Spleen (tissue), 11 donors: ENCODE results near the gene AGMO. TPM values are rescaled to one million over a fixed set of nuclear protein-coding genes. Genes with fewer than 3 reads are reported as not detected.
"Not testable (repeated sequence)": the region's sequence is repeated elsewhere in the genome, so short reads cannot be mapped to it uniquely, and the experiment has no call there.

ENCODE experiments used
- DNase-seq: peaks from one replicate; pipeline ENCODE4 v3.0.0-alpha.2; 2020
- H3K27ac ChIP-seq, 8 donors: fragments of 200-600 bp; sonication (generic) in 7 of 8; 1 replicate in 4 of 8; 2 replicates in 4 of 8; pipeline versions ENCODE4 v1.5.0 to v1.8.0; 2016 to 2021; ENCODE audit warnings: inconsistent platforms in 4 of 8, mild to moderate bottlenecking in 4 of 8, moderate library complexity in 1 of 8
- H3K27me3 ChIP-seq, 7 donors: fragments of 200-600 bp; sonication (generic) in 6 of 7; replicated peaks in 1 of 7; 1 replicate in 4 of 7; 2 replicates in 3 of 7; pipeline versions ENCODE4 v1.5.0 to v1.8.0; 2016 to 2021; ENCODE audit warnings: inconsistent platforms in 3 of 7, mild to moderate bottlenecking in 1 of 7
- H3K36me3 ChIP-seq, 6 donors: fragments of 200-600 bp; sonication (generic) in 5 of 6; 1 replicate in 4 of 6; 2 replicates in 2 of 6; pipeline versions ENCODE4 v1.5.0 to v1.8.0; 2016 to 2021; ENCODE audit warnings: inconsistent platforms in 2 of 6
- H3K4me1 ChIP-seq, 6 donors: fragments of 200-600 bp; sonication (generic) in 5 of 6; 1 replicate in 3 of 6; 2 replicates in 3 of 6; pipeline versions ENCODE4 v1.5.0 to v1.8.0; 2016 to 2021; ENCODE audit warnings: inconsistent platforms in 3 of 6
- H3K4me3 ChIP-seq, 8 donors: fragments of 200-600 bp; sonication (generic) in 7 of 8; 1 replicate in 4 of 8; 2 replicates in 4 of 8; pipeline versions ENCODE4 v1.5.0 to v1.8.0; 2016 to 2021; ENCODE audit warnings: inconsistent platforms in 4 of 8, mild to moderate bottlenecking in 4 of 8, moderate library complexity in 2 of 8
- H3K9me3 ChIP-seq, 8 donors: fragments of 200-600 bp; sonication (generic) in 7 of 8; 1 replicate in 4 of 8; 2 replicates in 4 of 8; pipeline versions ENCODE4 v1.5.0 to v1.8.0; 2016 to 2021; ENCODE audit warnings: inconsistent platforms in 4 of 8
- POLR2A ChIP-seq, 3 donors: fragments of 450-650 bp; IDR thresholded peaks; one replicate each; pipeline ENCODE4 v1.5.1; 2017; ENCODE audit warnings: antibody characterized with exemption in 3 of 3, mild to moderate bottlenecking in 1 of 3
- POLR2AphosphoS5 ChIP-seq, 3 donors: sonication (generic); formaldehyde crosslinking; IDR thresholded peaks; one replicate each; pipeline ENCODE4 v1.5.1; 2017; ENCODE audit warnings: antibody characterized with exemption in 3 of 3
- WGBS, 5 donors: extraction: QIAGEN DNeasy Blood & Tissue Kit in 3 of 5; methylation state at CpG; one replicate each; pipeline versions ENCODE4 v1.1.5 to v1.1.7; 2013 to 2018; 5-methylcytosine and 5-hydroxymethylcytosine counted together
- intact Hi-C: fragments of 100-400 bp; cut with DNase I; formaldehyde crosslinking; loops from one replicate; pipeline ENCODE4 v1.15.0; 2023; ENCODE audit warnings: low total_unique reads
- polyA plus RNA-seq, 3 donors: library from polyadenylated mRNA; stranded (reverse); fragments of 200-250 nt; gene quantifications; one replicate each; pipeline ENCODE4 v1.2.1, GENCODE V29; 2013
- total RNA-seq, 7 donors: library from RNA; depleted of rRNA in 3 of 7; stranded (reverse); fragments of >200 nt in 3 of 7; fragmentation: NEBNext Ultra II Directional in 4 of 7; extraction: Animal tissue kit (Norgen Biotek cat#: 25700) in 4 of 7; gene quantifications; one replicate each; pipeline versions ENCODE4 v1.1.0 to v1.2.1, GENCODE V29; 2016 to 2021
- TF ChIP-seq, protein P1 (sequence below), 11 experiments: fragments of 200-600 bp in 7 of 11; fragments of 450-650 bp in 4 of 11; sonication (generic) in 4 of 11; IDR thresholded peaks in 8 of 11; conservative IDR thresholded peaks in 3 of 11; 1 replicate in 7 of 11; 2 replicates in 4 of 11; pipeline versions ENCODE4 v1.4.0 to v1.8.0; 2016 to 2021; ENCODE audit warnings: antibody characterized with exemption in 11 of 11, inconsistent platforms in 4 of 11, mild to moderate bottlenecking in 1 of 11
- donor health status: healthy with polysubstance abuse.
- donor health status: DM: no; HTN: no; CAD: no; lungs with moderate emphysema.
- donor health status: DM: no; HTN: no; CAD: no.
- donor health status: Bipolar disorder and iron deficiency.
- donor health status: healthy.
- donor health status: DM: no; HTN: no; CAD: no.
- donor health status: DM: yes; HTN: yes; CAD: no.

The AGMO gene
- total and polyA plus RNA-seq, 10 donors: 0.02 to 0.03 (median 0.03) TPM; not detected in 7

DNA sequence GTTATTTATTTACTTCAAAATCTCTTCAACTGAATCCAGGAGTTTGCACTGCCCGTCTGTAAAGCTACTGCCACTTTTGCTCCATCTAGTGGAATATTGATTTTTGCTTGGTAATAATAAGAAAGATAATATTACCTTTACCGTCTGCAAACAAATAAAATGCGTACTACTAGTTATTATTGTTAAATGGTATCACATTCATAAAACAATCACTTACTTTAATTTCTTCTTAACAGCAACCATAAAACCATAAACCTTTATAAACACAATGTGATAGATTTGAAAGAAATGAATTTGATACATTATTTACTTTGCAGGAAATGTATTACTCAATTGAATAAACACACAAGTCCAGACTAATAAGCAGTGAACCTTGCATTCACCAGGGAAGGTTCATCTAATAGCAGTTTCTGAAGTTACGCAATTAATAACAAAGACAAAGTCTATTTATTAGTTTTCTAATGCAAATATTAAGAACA is 6.4 kb downstream of the AGMO start:
- intact Hi-C loops: no loop called here
- Histone ChIP-seq H3K4me3 (no peak overlapping the region), H3K4me1 (no peaks in the 10 kb centered on the region), H3K27me3 (no peaks in the 10 kb centered on the region), H3K9me3 (no peaks in the 10 kb centered on the region), H3K36me3 (no peaks in the 10 kb centered on the region), H3K27ac (no peak overlapping the region)
- 77 to 82% (median 77%) methylated on average over 4 of the region's 4 CpGs for WGBS, 5 donors
- TF ChIP-seq, protein P1, sequence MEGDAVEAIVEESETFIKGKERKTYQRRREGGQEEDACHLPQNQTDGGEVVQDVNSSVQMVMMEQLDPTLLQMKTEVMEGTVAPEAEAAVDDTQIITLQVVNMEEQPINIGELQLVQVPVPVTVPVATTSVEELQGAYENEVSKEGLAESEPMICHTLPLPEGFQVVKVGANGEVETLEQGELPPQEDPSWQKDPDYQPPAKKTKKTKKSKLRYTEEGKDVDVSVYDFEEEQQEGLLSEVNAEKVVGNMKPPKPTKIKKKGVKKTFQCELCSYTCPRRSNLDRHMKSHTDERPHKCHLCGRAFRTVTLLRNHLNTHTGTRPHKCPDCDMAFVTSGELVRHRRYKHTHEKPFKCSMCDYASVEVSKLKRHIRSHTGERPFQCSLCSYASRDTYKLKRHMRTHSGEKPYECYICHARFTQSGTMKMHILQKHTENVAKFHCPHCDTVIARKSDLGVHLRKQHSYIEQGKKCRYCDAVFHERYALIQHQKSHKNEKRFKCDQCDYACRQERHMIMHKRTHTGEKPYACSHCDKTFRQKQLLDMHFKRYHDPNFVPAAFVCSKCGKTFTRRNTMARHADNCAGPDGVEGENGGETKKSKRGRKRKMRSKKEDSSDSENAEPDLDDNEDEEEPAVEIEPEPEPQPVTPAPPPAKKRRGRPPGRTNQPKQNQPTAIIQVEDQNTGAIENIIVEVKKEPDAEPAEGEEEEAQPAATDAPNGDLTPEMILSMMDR (IDR thresholded peaks at IDR 0.05 in 8 of 11, conservative IDR thresholded peaks at IDR 0.05 in 3 of 11): no peak
- no peak for TF ChIP-seq POLR2A (IDR thresholded peaks at IDR 0.05)
- TF ChIP-seq POLR2AphosphoS5 (IDR thresholded peaks at IDR 0.05): no peak
- DNase-seq: no peak

DNA sequence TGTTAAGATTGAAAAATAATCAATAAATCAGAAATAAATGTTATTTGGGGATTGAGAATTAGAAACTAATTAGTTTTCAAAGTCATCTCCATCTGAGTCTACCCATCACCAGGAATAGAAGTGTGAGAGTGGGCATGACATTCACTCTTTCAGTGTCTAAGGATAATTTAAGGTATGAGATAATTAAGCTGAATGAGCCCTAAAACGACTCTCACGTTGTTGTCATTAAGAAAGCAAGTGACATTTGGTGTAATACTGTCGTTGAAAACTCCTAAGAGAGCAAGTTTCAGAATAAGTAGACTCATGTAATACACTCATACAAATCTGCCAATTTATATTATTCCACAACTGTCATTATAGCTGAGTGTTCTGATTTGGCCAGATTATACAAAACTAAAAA is 7.1 kb downstream of the AGMO start:
- no peak for DNase-seq
- Histone ChIP-seq H3K4me1 (no peaks in the 10 kb centered on the region), H3K27me3 (no peaks in the 10 kb centered on the region), H3K27ac (no peak overlapping the region), H3K4me3 (no peak overlapping the region), H3K9me3 (no peaks in the 10 kb centered on the region), H3K36me3 (no peaks in the 10 kb centered on the region)
- WGBS, 5 donors: 62 to 72% (median 66%) methylated on average over 3 of the region's 3 CpGs
- intact Hi-C loops: no loop called here
- TF ChIP-seq, protein P1 (IDR thresholded peaks at IDR 0.05 in 8 of 11, conservative IDR thresholded peaks at IDR 0.05 in 3 of 11): no peak

DNA sequence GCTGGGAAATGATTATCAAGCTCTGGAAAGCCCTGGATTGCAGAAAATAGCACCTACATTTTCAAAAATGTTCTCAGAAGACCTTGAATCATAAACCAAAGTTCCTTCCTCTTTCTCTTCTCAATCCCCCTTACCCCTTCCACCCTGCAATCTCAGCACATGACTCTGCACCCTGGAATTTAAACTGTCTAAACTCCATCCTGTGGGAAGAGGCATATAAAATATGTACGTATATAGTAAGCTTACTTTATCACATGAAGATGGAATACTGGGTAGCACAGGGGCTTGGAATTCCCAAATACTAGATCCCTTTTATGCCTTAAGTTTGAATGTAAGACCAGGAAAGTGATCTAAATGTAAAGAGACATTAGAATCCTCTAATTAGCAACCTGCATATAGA is 7.7 kb downstream of the AGMO start:
- WGBS, 5 donors: 67 to 82% (median 68%) methylated on average over 1 of the region's 1 CpG
- intact Hi-C loops: no loop called here
- Histone ChIP-seq H3K36me3 (no peaks in the 10 kb centered on the region), H3K27me3 (no peaks in the 10 kb centered on the region), H3K4me1 (no peaks in the 10 kb centered on the region), H3K9me3 (no peaks in the 10 kb centered on the region), H3K4me3 (no peak overlapping the region), H3K27ac (no peak overlapping the region)
- DNase-seq: no peak
- TF ChIP-seq, protein P1 (IDR thresholded peaks at IDR 0.05 in 8 of 11, conservative IDR thresholded peaks at IDR 0.05 in 3 of 11): no peak
- TF ChIP-seq POLR2AphosphoS5 (IDR thresholded peaks at IDR 0.05): no peak
- no peak for TF ChIP-seq POLR2A (IDR thresholded peaks at IDR 0.05)

DNA sequence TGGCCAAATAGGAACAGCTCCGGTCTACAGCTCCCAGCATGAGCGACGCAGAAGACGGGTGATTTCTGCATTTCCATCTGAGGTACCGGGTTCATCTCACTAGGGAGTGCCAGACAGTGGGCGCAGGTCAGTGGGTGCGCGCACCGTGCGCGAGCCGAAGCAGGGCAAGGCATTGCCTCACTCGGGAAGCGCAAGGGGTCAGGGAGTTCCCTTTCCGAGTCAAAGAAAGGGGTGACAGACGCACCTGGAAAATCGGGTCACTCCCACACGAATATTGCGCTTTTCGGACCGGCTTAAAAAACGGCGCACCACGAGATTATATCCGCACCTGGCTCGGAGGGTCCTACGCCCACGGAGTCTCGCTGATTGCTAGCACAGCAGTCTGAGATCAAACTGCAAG is 14.5 kb downstream of the AGMO start:
- WGBS, 5 donors: 78 to 97% (median 85%) methylated on average over 13 to 29 of the region's 29 CpGs
- H3K9me3 ChIP-seq, intact Hi-C loops, H3K4me3 ChIP-seq, H3K36me3 ChIP-seq, H3K27ac ChIP-seq, DNase-seq, H3K27me3 ChIP-seq, H3K4me1 ChIP-seq: not testable (repeated sequence)

DNA sequence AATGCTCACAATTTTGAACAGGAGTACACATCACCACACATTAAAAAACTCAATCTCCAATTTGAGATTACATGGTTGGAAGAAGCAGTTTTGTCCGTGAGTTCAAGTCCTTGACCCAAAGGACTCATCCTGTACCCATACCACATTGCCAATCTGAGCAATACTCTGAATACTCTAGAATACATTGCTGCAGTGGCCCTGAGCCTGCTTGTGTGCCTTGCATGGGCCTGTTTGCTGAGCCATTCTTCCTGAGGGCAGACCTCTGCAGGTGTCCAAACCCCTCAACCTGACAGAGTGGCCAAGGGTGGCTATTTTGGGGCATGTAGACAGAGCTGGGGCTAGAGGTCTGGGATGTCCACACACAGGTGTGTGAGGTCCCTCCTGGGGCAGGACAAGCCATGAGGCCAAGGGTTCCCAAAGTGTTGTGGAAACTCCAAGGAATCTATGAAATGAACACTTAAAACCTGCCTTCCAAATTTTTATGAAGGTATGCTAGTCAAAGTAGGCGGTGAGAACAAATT is 15.5 kb downstream of the AGMO start:
- H3K9me3 ChIP-seq: peaks cover 0 to 7% (median 0%) of the 10 kb centered on the region in 8 donors
- no peaks in the 10 kb centered on the region for H3K27me3 ChIP-seq
- H3K27ac ChIP-seq: no peak overlapping the region
- no peaks in the 10 kb centered on the region for H3K4me1 ChIP-seq
- intact Hi-C loops: no loop called here
- 85 to 94% (median 88%) methylated on average over 2 of the region's 2 CpGs for WGBS, 5 donors
- TF ChIP-seq, protein P1 (IDR thresholded peaks at IDR 0.05 in 8 of 11, conservative IDR thresholded peaks at IDR 0.05 in 3 of 11): no peak
- TF ChIP-seq POLR2AphosphoS5 (IDR thresholded peaks at IDR 0.05) (no peak), POLR2A (IDR thresholded peaks at IDR 0.05) (no peak)
- no peaks in the 10 kb centered on the region for H3K36me3 ChIP-seq
- H3K4me3 ChIP-seq: no peak overlapping the region
- DNase-seq: no peak
